COLO829 (cell line): ENCODE data around the gene ST8SIA5.

Experiments used
- DNase-seq: peaks from one replicate; pipeline ENCODE4 v3.0.0; 2012; ENCODE audit warnings: low spot score

Gene ST8SIA5

GRCh38 chr18:46629361-46629760 lies 127.5 kb downstream of the ST8SIA5 start:
- DNase-seq, result no peak

GRCh38 chr18:46628206-46628605 lies 128.6 kb downstream of the ST8SIA5 start:
- no peak for DNase-seq

GRCh38 chr18:46627136-46627535 lies 129.7 kb downstream of the ST8SIA5 start:
- DNase-seq, result no peak

GRCh38 chr18:46625069-46625468 lies 131.8 kb downstream of the ST8SIA5 start:
- no peak for DNase-seq

- no peak for DNase-seq
These were observed 132.7 kb downstream of the ST8SIA5 start for GRCh38 chr18:46624127-46624526.

GRCh38 chr18:46623541-46623940 lies 133.3 kb downstream of the ST8SIA5 start:
- DNase-seq, result no peak

- no peak for DNase-seq
These were observed 133.9 kb downstream of the ST8SIA5 start for GRCh38 chr18:46622999-46623398.

- DNase-seq, result no peak
These were observed 134.4 kb downstream of the ST8SIA5 start for GRCh38 chr18:46622451-46622850.

GRCh38 chr18:46621871-46622270 lies 135.0 kb downstream of the ST8SIA5 start:
- DNase-seq, result no peak

GRCh38 chr18:46621111-46621766 lies 135.6 kb downstream of the ST8SIA5 start:
- DNase-seq, result no peak

GRCh38 chr18:46619559-46619958 lies 137.3 kb downstream of the ST8SIA5 start:
- no peak for DNase-seq
